ENCODE measurements around the gene NLRC5. TPM values are rescaled to one million over a fixed set of nuclear protein-coding genes. Genes with fewer than 3 reads are reported as not detected.
A peak's percentile ranks its signal among the peaks of the same experiment; 100 is the strongest.

NLRC5 gene
- total RNA-seq, 1 donor from 2014 or later: 4.5 TPM

DNA sequence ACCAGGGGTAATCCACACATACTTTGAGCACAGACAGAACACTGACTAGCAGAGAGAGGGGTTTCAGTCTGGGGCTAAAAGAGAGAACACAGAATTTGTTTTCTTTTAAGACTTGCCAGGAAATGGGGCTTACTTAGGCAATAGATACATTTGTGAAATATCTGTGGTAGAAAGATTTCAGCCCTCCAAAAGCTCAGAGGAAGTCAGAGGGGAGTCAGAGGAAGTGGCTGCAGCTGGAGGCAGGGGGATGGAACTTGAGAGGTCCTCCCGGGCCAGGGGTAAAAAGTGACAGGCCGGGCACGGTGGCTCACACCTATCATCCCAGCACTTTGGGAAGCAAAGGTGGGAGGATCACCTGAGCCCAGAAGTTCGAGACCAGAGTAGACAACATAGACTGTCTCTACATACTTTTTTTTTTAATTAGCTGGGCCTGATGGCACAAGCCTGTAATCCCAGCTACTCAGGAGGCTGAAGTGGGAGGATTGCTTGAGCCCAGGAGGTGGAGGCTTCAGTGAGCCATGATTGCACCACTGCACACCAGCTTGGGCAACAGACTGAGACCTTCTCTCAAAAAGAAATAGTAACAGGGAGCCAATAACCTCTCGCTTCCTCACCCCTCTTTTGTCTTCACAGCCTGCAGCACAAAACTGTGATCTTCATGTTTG lies 49.9 kb downstream of the NLRC5 start:
- TF ChIP-seq, protein P1, sequence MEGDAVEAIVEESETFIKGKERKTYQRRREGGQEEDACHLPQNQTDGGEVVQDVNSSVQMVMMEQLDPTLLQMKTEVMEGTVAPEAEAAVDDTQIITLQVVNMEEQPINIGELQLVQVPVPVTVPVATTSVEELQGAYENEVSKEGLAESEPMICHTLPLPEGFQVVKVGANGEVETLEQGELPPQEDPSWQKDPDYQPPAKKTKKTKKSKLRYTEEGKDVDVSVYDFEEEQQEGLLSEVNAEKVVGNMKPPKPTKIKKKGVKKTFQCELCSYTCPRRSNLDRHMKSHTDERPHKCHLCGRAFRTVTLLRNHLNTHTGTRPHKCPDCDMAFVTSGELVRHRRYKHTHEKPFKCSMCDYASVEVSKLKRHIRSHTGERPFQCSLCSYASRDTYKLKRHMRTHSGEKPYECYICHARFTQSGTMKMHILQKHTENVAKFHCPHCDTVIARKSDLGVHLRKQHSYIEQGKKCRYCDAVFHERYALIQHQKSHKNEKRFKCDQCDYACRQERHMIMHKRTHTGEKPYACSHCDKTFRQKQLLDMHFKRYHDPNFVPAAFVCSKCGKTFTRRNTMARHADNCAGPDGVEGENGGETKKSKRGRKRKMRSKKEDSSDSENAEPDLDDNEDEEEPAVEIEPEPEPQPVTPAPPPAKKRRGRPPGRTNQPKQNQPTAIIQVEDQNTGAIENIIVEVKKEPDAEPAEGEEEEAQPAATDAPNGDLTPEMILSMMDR (conservative IDR thresholded peaks at IDR 0.05; ENCODE audit: low read depth, low read length): no peak
- no peak overlapping the region for H3K4me3 ChIP-seq (ENCODE audit: low read depth, low read length)
- DNase-seq (ENCODE audit: low read depth): no peak

DNA sequence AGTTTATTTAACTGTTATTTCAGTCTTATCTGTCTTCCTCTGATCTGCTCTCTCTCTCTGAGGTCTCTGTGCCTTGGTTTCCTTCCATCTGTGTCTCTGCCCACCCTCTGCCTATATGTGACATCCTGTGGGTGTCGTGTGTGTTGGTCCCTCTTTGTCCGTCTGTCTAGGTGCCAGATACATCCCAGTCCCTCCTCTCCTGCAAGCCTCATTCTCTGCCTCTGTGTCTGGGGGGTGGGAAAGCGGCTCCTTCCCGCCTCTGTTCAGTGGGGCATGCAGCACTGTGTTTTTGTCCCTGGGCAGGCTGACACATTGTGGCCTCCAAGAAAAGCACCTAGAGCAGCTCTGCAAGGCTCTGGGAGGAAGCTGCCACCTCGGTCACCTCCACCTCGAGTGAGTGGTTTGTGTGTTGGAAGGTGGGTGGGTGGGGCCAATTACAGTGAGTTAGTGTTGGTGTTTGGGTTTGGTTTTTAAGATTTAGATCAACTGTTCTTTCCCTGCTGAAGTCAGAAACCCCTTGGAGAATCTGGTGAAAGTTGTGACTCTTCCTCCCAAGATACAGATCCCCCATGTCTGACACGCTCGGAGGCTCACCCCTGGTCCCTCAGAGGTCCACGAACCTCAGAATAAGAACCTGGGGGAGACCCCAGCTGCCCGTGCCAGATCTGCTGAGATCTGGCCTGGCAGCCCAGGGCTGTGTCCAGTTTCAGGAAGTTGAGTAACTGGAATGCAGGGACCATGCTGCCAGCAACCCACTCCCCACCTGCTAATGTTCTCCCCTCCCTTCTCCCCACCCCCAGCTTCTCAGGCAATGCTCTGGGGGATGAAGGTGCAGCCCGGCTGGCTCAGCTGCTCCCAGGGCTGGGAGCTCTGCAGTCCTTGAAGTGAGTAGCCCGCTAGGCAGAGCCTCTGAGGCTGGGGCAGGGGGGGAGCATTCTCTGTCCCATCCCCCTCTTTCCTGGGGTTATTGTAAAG lies 52.1 kb downstream of the NLRC5 start:
- no peak for DNase-seq (ENCODE audit: low read depth)
- TF ChIP-seq, protein P1 (conservative IDR thresholded peaks at IDR 0.05; ENCODE audit: low read depth, low read length): no peak
- no peak overlapping the region for H3K4me3 ChIP-seq (ENCODE audit: low read depth, low read length)

DNA sequence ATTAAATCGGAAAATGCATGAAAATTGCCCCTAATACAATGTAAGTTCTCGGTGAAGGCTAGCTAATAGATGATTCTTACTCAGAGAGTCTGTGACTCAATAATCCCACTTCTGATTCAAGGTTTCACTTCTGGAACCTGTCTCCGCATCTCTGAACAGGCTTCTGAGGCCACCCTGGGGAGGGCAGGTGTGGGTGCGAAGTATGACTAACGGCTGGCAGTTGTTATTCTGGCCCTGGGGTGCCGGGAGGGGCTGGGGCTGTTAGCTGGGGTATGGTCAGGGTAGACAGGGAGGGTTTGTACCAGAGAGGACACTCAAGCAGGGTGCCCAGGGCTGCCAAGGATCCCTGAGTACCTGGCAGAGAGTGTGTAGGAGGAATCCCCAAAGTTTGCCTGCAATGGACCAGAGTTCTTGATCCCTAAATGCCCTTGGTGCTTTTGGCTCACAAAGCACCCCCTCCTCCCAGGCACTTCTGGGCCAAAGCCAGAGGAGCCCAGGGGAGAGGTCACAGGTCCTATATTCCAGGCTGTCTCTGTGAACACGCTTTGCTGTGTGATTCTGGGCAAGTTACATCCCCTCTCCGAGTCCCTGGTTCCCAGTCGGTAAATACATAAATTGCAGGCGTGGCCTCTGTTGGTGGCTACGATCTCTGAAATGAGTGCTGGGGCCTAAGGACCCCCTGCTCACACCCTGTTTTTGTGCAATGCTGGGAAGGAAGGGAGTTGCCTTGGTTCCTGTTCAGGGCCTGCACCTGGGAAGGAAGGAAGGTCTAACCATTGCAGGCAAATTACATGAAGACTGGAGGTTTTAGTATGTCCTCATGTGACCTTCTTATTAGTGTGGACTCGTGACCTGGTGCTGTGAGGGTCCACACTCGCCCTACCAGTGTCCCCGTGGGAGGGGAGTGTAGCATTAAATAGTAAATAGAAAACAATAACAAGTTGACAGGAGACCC lies 53.1 kb downstream of the NLRC5 start:
- H3K4me3 ChIP-seq (ENCODE audit: low read depth, low read length): no peak overlapping the region
- TF ChIP-seq, protein P1 (conservative IDR thresholded peaks at IDR 0.05; ENCODE audit: low read depth, low read length): no peak
- no peak for DNase-seq (ENCODE audit: low read depth)

DNA sequence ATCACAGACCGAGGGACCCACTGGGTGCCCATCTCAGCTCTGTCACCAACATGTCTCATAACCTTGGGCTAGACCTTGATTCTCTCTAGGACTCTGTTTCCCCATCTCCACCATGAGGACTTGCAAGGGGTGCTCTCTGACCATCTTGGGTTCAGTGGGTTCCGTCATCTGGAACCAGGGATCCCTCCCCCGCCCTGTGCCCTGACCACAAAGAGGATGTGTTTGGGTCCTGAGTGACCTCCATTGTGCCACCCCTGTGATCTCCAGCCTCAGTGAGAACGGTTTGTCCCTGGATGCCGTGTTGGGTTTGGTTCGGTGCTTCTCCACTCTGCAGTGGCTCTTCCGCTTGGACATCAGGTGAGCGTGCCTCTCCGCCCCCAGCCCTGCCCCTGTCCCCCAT lies 53.9 kb downstream of the NLRC5 start:
- no peak overlapping the region for H3K4me3 ChIP-seq (ENCODE audit: low read depth, low read length)
- TF ChIP-seq, protein P1 (conservative IDR thresholded peaks at IDR 0.05; ENCODE audit: low read depth, low read length): no peak
- no peak for DNase-seq (ENCODE audit: low read depth)

DNA sequence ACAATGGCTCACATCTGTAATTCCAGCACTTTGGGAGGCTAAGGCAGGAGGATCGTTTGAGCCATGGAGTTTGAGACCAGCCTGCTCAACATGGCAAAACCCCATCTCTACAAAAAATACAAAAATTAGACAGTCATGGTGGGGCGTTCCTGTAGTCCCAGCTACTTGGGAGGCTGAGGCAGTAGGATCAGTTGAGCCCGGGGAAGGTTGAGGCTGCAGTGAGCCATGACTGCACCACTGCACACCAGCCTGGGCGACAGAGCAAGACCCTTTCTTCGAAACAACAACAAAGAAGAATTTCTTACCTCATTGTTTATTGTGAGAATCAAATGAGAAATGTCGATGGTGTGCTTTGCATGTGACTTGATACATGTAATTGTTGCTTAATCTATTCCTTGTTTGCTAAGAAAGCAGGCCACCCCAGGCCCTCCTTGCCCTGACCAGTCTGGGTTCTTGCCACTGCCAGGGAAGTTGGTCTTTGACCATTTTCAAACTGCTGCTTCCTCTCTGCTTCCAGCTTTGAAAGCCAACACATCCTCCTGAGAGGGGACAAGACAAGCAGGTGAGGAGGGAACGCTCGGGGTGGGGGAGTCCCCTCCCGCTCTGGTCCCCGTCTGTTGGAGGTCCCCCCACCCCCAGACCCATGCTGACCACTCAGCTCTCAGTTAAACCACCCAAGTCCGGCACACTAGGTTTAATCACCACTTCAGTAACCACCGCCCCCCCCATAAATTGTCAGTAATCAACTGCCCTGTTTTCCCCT lies 55.8 kb downstream of the NLRC5 start:
- TF ChIP-seq, protein P1 (conservative IDR thresholded peaks at IDR 0.05; ENCODE audit: low read depth, low read length): no peak
- no peak overlapping the region for H3K4me3 ChIP-seq (ENCODE audit: low read depth, low read length)
- peak; percentile 68 for DNase-seq (ENCODE audit: low read depth)
